Liver (tissue), 9 donors: Measurements from ENCODE around the gene AFMID. TPM values are rescaled to one million over a fixed set of nuclear protein-coding genes. Genes with fewer than 3 reads are reported as not detected.

Experiments used
- DNase-seq: peaks from one replicate; pipeline ENCODE4 v3.0.0-alpha.2; 2017; ENCODE audit warnings: low spot score
- H3K27ac ChIP-seq, 2 donors: one replicate each; pipeline ENCODE4 v1.7.0; 2013; ENCODE audit warnings: inconsistent platforms in 2 of 2, low read length in 2 of 2, control low read depth in 1 of 2, low read depth in 1 of 2, mild to moderate bottlenecking in 1 of 2
- H3K27me3 ChIP-seq, 4 donors: one replicate each; pipeline versions ENCODE4 v1.6.1 to v1.7.0; 2013; ENCODE audit warnings: low read length in 3 of 4, inconsistent platforms in 1 of 4, mild to moderate bottlenecking in 1 of 4, moderate library complexity in 1 of 4; ENCODE audit not compliant: control insufficient read depth in 4 of 4, insufficient read depth in 4 of 4
- H3K36me3 ChIP-seq, 4 donors: one replicate each; pipeline versions ENCODE4 v1.6.1 to v1.7.0; 2013; ENCODE audit warnings: low read length in 3 of 4, mild to moderate bottlenecking in 3 of 4, low read depth in 1 of 4, moderate library complexity in 1 of 4; ENCODE audit not compliant: control insufficient read depth in 4 of 4, insufficient read depth in 3 of 4
- H3K4me1 ChIP-seq, 4 donors: one replicate each; pipeline versions ENCODE4 v1.6.1 to v1.7.0; 2013; ENCODE audit warnings: low read length in 3 of 4, mild to moderate bottlenecking in 3 of 4, moderate library complexity in 1 of 4; ENCODE audit not compliant: control insufficient read depth in 4 of 4, insufficient read depth in 4 of 4
- H3K4me3 ChIP-seq, 3 donors: one replicate each; pipeline versions ENCODE4 v1.6.1 to v1.7.0; 2013; ENCODE audit warnings: low read length in 3 of 3, control low read depth in 1 of 3, low read depth in 1 of 3, mild to moderate bottlenecking in 1 of 3
- H3K9ac ChIP-seq, 2 donors: one replicate each; pipeline ENCODE4 v1.7.0; 2013; ENCODE audit warnings: low read length in 2 of 2, mild to moderate bottlenecking in 2 of 2, moderate library complexity in 2 of 2, control low read depth in 1 of 2, low read depth in 1 of 2
- H3K9me3 ChIP-seq, 4 donors: one replicate each; pipeline versions ENCODE4 v1.6.1 to v1.7.0; 2013; ENCODE audit warnings: low read length in 3 of 4; ENCODE audit not compliant: control insufficient read depth in 4 of 4
- EGR1 ChIP-seq, 2 donors: IDR thresholded peaks; 2 replicates each; pipeline ENCODE4 v1.6.1; 2016 to 2018; ENCODE audit warnings: antibody characterized with exemption in 2 of 2, low read depth in 2 of 2
- FOXA1 ChIP-seq: IDR thresholded peaks from 2 replicates; pipeline ENCODE4 v1.6.1; 2016; ENCODE audit warnings: antibody characterized with exemption
- FOXA2 ChIP-seq: IDR thresholded peaks from 2 replicates; pipeline ENCODE4 v1.6.1; 2016; ENCODE audit warnings: antibody characterized with exemption
- GABPA ChIP-seq, 2 donors: IDR thresholded peaks in 1 of 2; conservative IDR thresholded peaks in 1 of 2; 2 replicates each; pipeline ENCODE4 v1.6.1; 2016; ENCODE audit warnings: antibody characterized with exemption in 2 of 2, mild to moderate bottlenecking in 1 of 2, moderate library complexity in 1 of 2
- HNF4A ChIP-seq, 2 donors: conservative IDR thresholded peaks; 2 replicates each; pipeline ENCODE4 v1.6.1; 2016; ENCODE audit warnings: antibody characterized with exemption in 2 of 2, mild to moderate bottlenecking in 2 of 2
- HNF4G ChIP-seq: IDR thresholded peaks from 2 replicates; pipeline ENCODE4 v1.6.1; 2016; ENCODE audit warnings: antibody characterized with exemption
- JUND ChIP-seq, 2 donors: IDR thresholded peaks; 2 replicates each; pipeline ENCODE4 v1.6.1; 2016; ENCODE audit warnings: antibody characterized with exemption in 2 of 2
- NR2F2 ChIP-seq: IDR thresholded peaks from 2 replicates; pipeline ENCODE4 v1.6.1; 2016; ENCODE audit warnings: antibody characterized with exemption
- RAD21 ChIP-seq, 2 donors: IDR thresholded peaks; 2 replicates each; pipeline ENCODE4 v1.6.1; 2016; ENCODE audit warnings: antibody characterized with exemption in 2 of 2, mild to moderate bottlenecking in 2 of 2
- RXRA ChIP-seq, 2 donors: IDR thresholded peaks; 2 replicates each; pipeline ENCODE4 v1.6.1; 2017 to 2018; ENCODE audit warnings: antibody characterized with exemption in 2 of 2, mild to moderate bottlenecking in 1 of 2
- SP1 ChIP-seq: IDR thresholded peaks from 2 replicates; pipeline ENCODE4 v1.6.1; 2018; ENCODE audit warnings: antibody characterized with exemption, mild to moderate bottlenecking
- TAF1 ChIP-seq: conservative IDR thresholded peaks from 2 replicates; pipeline ENCODE4 v1.6.1; 2016; ENCODE audit warnings: antibody characterized with exemption, mild to moderate bottlenecking
- YY1 ChIP-seq: IDR thresholded peaks from 2 replicates; pipeline ENCODE4 v1.6.1; 2016; ENCODE audit warnings: antibody characterized with exemption, mild to moderate bottlenecking
- WGBS: extraction: QIAGEN DNeasy Blood & Tissue Kit; methylation state at CpG from one replicate; pipeline ENCODE4 v1.1.7; 2013; 5-methylcytosine and 5-hydroxymethylcytosine counted together
- polyA plus RNA-seq, 2 donors: library from polyadenylated mRNA; stranded (reverse) in 1 of 2; unstranded in 1 of 2; fragments of 200-250 nt in 1 of 2; fragments of >200 nt in 1 of 2; fragmentation: Nextera tagmentation in 1 of 2; extraction: Ambion mirVana in 1 of 2; gene quantifications; one replicate each; pipeline versions ENCODE4 v1.2.1 to v1.2.3, GENCODE V29; 2013 to 2015
- total RNA-seq, 2 donors: library from RNA; depleted of rRNA; stranded (reverse); fragments of >200 nt; gene quantifications; one replicate each; pipeline ENCODE4 v1.2.3, GENCODE V29; 2014
- TF ChIP-seq, protein P1 (sequence below): IDR thresholded peaks from 2 replicates; pipeline ENCODE4 v1.6.1; 2016; ENCODE audit warnings: antibody characterized with exemption, mild to moderate bottlenecking
- TF ChIP-seq, protein P2 (sequence below): IDR thresholded peaks from 2 replicates; pipeline ENCODE4 v1.6.1; 2016; ENCODE audit warnings: antibody characterized with exemption
- TF ChIP-seq, protein P3 (sequence below): IDR thresholded peaks from 2 replicates; pipeline ENCODE4 v1.6.1; 2016; ENCODE audit warnings: antibody characterized with exemption
- TF ChIP-seq, protein P4 (sequence below): IDR thresholded peaks from 2 replicates; pipeline ENCODE4 v1.6.1; 2016; ENCODE audit warnings: antibody characterized with exemption
- TF ChIP-seq, protein P5 (sequence below): fragments of 150-350 bp; IDR thresholded peaks from 2 replicates; pipeline ENCODE4 v1.5.1; 2017; ENCODE audit warnings: improper control_type of control experiment, low read depth, low read length; ENCODE audit not compliant: missing input control
- donor health status: healthy.
- donor health status: healthy.
- donor health status: healthy.
- donor health status: healthy.
- donor health status: healthy.

AFMID gene
- total and polyA plus RNA-seq, 4 donors: 73.4 to 201 (median 138) TPM

DNA sequence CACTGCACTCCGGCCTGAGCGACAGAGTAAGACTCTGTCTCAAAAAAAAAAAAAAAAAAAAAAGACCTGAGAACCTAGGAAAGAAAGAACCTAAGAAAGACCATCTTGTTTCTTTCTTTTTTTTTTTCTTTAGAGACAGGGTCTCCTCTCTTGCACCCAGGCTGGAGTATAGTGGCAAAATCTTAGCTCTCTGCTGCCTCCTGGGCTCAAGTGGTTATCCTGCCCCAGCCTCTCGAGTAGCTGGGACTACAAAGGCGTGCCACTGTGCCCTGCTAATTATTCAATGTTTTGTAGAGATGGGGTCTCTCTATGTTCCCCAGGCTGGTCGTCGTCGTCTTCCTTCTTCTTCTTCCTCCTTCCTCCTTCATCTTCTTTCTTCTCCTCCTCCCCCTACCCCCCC lies 19.1 kb downstream of the AFMID start:
- Histone ChIP-seq H3K9ac (no peak overlapping the region), H3K4me1 (no peaks in the 10 kb centered on the region), H3K9me3 (no peaks in the 10 kb centered on the region), H3K27ac (no peak overlapping the region), H3K4me3 (no peak overlapping the region), H3K27me3 (no peaks in the 10 kb centered on the region), H3K36me3 (peaks cover 10 to 38% (median 23%) of the 10 kb centered on the region in 4 donors)
- TF ChIP-seq RAD21 (IDR thresholded peaks at IDR 0.05) (no peak), JUND (IDR thresholded peaks at IDR 0.05) (no peak), NR2F2 (no peak)
- WGBS: 86% methylated on average over 7 of the region's 7 CpGs
- no peak for DNase-seq

DNA sequence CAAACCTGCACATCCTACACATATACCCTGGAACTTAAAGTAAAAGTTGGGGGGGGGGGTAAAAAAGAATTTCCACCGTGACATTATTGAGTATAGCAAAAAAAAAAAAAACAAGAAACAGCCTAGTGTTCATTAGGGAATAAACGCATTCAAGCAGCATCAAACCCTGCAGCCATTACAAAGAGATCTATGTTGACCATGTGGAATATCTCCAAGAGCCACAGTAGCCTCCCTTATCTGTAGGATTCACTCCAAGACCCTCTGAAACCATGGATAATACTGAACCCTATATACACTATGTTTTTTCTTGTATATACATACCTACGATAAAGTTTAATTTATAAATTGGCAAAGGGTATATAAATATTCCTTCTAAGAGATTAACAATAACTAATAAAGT lies 21.3 kb downstream of the AFMID start:
- no peak overlapping the region for H3K9ac ChIP-seq
- H3K9me3 ChIP-seq: no peaks in the 10 kb centered on the region
- H3K27ac ChIP-seq: no peak overlapping the region
- H3K4me3 ChIP-seq: no peak overlapping the region
- no peaks in the 10 kb centered on the region for H3K27me3 ChIP-seq
- H3K4me1 ChIP-seq: no peaks in the 10 kb centered on the region
- peaks cover 4 to 32% (median 20%) of the 10 kb centered on the region in 4 donors for H3K36me3 ChIP-seq
- 78% methylated on average over 3 of the region's 3 CpGs for WGBS
- DNase-seq: no peak
- no peak for TF ChIP-seq HNF4A (conservative IDR thresholded peaks at IDR 0.05)
- TF ChIP-seq FOXA2: no peak
- TF ChIP-seq, protein P1, sequence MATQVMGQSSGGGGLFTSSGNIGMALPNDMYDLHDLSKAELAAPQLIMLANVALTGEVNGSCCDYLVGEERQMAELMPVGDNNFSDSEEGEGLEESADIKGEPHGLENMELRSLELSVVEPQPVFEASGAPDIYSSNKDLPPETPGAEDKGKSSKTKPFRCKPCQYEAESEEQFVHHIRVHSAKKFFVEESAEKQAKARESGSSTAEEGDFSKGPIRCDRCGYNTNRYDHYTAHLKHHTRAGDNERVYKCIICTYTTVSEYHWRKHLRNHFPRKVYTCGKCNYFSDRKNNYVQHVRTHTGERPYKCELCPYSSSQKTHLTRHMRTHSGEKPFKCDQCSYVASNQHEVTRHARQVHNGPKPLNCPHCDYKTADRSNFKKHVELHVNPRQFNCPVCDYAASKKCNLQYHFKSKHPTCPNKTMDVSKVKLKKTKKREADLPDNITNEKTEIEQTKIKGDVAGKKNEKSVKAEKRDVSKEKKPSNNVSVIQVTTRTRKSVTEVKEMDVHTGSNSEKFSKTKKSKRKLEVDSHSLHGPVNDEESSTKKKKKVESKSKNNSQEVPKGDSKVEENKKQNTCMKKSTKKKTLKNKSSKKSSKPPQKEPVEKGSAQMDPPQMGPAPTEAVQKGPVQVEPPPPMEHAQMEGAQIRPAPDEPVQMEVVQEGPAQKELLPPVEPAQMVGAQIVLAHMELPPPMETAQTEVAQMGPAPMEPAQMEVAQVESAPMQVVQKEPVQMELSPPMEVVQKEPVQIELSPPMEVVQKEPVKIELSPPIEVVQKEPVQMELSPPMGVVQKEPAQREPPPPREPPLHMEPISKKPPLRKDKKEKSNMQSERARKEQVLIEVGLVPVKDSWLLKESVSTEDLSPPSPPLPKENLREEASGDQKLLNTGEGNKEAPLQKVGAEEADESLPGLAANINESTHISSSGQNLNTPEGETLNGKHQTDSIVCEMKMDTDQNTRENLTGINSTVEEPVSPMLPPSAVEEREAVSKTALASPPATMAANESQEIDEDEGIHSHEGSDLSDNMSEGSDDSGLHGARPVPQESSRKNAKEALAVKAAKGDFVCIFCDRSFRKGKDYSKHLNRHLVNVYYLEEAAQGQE: no peak
- TF ChIP-seq, protein P2, sequence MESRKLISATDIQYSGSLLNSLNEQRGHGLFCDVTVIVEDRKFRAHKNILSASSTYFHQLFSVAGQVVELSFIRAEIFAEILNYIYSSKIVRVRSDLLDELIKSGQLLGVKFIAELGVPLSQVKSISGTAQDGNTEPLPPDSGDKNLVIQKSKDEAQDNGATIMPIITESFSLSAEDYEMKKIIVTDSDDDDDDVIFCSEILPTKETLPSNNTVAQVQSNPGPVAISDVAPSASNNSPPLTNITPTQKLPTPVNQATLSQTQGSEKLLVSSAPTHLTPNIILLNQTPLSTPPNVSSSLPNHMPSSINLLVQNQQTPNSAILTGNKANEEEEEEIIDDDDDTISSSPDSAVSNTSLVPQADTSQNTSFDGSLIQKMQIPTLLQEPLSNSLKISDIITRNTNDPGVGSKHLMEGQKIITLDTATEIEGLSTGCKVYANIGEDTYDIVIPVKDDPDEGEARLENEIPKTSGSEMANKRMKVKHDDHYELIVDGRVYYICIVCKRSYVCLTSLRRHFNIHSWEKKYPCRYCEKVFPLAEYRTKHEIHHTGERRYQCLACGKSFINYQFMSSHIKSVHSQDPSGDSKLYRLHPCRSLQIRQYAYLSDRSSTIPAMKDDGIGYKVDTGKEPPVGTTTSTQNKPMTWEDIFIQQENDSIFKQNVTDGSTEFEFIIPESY: no peak
- TF ChIP-seq JUND (IDR thresholded peaks at IDR 0.05): no peak
- no peak for TF ChIP-seq EGR1 (IDR thresholded peaks at IDR 0.05; ENCODE audit: low read depth in 2 of 2)
- no peak for TF ChIP-seq RXRA (IDR thresholded peaks at IDR 0.05)
- TF ChIP-seq RAD21 (IDR thresholded peaks at IDR 0.05): no peak
- TF ChIP-seq, protein P3, sequence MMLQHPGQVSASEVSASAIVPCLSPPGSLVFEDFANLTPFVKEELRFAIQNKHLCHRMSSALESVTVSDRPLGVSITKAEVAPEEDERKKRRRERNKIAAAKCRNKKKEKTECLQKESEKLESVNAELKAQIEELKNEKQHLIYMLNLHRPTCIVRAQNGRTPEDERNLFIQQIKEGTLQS: no peak
- TF ChIP-seq NR2F2: no peak
- no peak for TF ChIP-seq YY1
- TF ChIP-seq TAF1: no peak
- TF ChIP-seq GABPA (IDR thresholded peaks at IDR 0.05 in 1 of 2, conservative IDR thresholded peaks at IDR 0.05 in 1 of 2): no peak
- no peak for TF ChIP-seq SP1
- TF ChIP-seq HNF4G: no peak
- TF ChIP-seq, protein P4, sequence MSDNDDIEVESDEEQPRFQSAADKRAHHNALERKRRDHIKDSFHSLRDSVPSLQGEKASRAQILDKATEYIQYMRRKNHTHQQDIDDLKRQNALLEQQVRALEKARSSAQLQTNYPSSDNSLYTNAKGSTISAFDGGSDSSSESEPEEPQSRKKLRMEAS: no peak
- TF ChIP-seq, protein P5, sequence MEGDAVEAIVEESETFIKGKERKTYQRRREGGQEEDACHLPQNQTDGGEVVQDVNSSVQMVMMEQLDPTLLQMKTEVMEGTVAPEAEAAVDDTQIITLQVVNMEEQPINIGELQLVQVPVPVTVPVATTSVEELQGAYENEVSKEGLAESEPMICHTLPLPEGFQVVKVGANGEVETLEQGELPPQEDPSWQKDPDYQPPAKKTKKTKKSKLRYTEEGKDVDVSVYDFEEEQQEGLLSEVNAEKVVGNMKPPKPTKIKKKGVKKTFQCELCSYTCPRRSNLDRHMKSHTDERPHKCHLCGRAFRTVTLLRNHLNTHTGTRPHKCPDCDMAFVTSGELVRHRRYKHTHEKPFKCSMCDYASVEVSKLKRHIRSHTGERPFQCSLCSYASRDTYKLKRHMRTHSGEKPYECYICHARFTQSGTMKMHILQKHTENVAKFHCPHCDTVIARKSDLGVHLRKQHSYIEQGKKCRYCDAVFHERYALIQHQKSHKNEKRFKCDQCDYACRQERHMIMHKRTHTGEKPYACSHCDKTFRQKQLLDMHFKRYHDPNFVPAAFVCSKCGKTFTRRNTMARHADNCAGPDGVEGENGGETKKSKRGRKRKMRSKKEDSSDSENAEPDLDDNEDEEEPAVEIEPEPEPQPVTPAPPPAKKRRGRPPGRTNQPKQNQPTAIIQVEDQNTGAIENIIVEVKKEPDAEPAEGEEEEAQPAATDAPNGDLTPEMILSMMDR: no peak
- no peak for TF ChIP-seq FOXA1
